ENCODE measurements around the gene TMEM191C.
"Not testable (repeated sequence)": the region's sequence is repeated elsewhere in the genome, so short reads cannot be mapped to it uniquely, and the experiment has no call there.

DNA sequence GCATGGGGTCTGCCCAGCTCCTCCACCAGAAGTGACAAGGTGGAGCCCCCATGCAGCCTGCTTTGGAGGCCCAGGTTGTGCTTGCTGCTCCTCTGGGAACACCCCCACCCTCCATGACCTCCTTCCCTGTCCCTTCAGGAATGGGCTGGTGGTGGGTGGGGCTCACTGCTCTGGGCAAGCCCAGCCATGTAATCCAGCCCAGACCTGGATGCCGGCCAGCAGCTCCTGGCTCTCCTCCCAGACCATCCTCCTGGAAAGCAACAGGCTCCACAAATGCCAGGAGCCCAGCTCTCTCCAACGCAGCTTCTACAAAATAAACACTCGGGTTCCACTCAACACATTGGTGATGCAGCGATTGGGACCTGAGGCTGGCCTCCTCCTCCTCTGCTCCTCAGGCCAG, 30.8 kb downstream of the TMEM191C start:
- TF ChIP-seq, protein P1, sequence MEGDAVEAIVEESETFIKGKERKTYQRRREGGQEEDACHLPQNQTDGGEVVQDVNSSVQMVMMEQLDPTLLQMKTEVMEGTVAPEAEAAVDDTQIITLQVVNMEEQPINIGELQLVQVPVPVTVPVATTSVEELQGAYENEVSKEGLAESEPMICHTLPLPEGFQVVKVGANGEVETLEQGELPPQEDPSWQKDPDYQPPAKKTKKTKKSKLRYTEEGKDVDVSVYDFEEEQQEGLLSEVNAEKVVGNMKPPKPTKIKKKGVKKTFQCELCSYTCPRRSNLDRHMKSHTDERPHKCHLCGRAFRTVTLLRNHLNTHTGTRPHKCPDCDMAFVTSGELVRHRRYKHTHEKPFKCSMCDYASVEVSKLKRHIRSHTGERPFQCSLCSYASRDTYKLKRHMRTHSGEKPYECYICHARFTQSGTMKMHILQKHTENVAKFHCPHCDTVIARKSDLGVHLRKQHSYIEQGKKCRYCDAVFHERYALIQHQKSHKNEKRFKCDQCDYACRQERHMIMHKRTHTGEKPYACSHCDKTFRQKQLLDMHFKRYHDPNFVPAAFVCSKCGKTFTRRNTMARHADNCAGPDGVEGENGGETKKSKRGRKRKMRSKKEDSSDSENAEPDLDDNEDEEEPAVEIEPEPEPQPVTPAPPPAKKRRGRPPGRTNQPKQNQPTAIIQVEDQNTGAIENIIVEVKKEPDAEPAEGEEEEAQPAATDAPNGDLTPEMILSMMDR (IDR thresholded peaks at IDR 0.05; ENCODE audit: insufficient read depth, low read length, poor library complexity, severe bottlenecking), result not testable (repeated sequence)
- TF ChIP-seq EZH2phosphoT487 (conservative IDR thresholded peaks at IDR 0.05; ENCODE audit: low read length), result not testable (repeated sequence)
